Mucosa of descending colon (tissue), 3 donors: Measurements from ENCODE around the gene RFESD. TPM values are rescaled to one million over a fixed set of nuclear protein-coding genes. Genes with fewer than 3 reads are reported as not detected.
"Not testable (repeated sequence)": the region's sequence is repeated elsewhere in the genome, so short reads cannot be mapped to it uniquely, and the experiment has no call there.

Source experiments
- ATAC-seq: fragments of 200-7000 bp; cut with Tn5 transposase; one replicate; pipeline ENCODE4 v1.9.1; 2020; ENCODE audit warnings: mild to moderate bottlenecking, moderate library complexity
- DNase-seq, 3 donors: peaks; one replicate each; pipeline ENCODE4 v3.0.0-alpha.2; 2020
- H3K36me3 ChIP-seq: fragments of 200-600 bp; one replicate; pipeline ENCODE4 v1.8.0; 2021; ENCODE audit warnings: low read depth, mild to moderate bottlenecking
- H3K4me1 ChIP-seq: fragments of 200-600 bp; one replicate; pipeline ENCODE4 v1.8.0; 2021; ENCODE audit warnings: low read depth, mild to moderate bottlenecking
- H3K4me3 ChIP-seq: fragments of 200-600 bp; one replicate; pipeline ENCODE4 v1.8.0; 2021; ENCODE audit warnings: mild to moderate bottlenecking
- H3K9me3 ChIP-seq: fragments of 200-600 bp; one replicate; pipeline ENCODE4 v1.8.0; 2021; ENCODE audit warnings: mild to moderate bottlenecking
- intact Hi-C, 2 donors: fragments of 100-400 bp; cut with DNase I in 1 of 2; cut with micrococcal nuclease in 1 of 2; formaldehyde crosslinking; loops; one replicate each; pipeline versions ENCODE4 v1.11.0 to v1.11.1; 2022; cut with DNase I, micrococcal nuclease
- total RNA-seq, 3 donors: library from RNA; stranded (reverse); fragmentation: NEBNext Ultra II Directional in 2 of 3; extraction: Animal tissue kit (Norgen Biotek cat#: 25700) in 2 of 3; gene quantifications; one replicate each; pipeline versions ENCODE4 v1.2.1 to v1.2.4, GENCODE V29; 2021 to 2023
- TF ChIP-seq, protein P1 (sequence below): fragments of 200-600 bp; IDR thresholded peaks from one replicate; pipeline ENCODE4 v1.8.0; 2022; ENCODE audit warnings: antibody characterized with exemption, mild to moderate bottlenecking
- donor health status: DM: no; HTN: no; CAD: no; lungs with moderate emphysema.
- donor health status: DM: no; HTN: no; CAD: no.
- donor health status: DM: no; HTN: yes; CAD: no.

RFESD gene
- total RNA-seq, 3 donors from 2014 or later = 0.31 to 2.5 (median 1.4) TPM

DNA sequence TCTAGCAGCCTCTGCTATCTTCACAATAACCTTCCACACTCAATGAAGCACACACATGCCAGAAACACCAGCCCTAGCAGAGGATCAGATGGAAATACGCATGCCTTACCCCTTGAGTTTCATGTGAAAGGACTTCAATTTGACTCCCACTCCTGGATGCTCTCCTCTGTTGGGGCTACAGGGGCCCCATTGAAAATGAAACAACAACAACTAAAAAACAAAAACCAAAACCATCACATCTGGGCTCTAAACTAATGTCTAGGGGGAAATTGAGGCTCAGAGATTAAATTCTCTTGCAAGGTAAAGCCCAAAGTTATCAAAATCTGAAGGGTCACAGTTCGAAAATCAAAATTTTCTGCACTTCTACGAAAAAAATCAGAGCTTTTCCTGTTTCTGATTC lies 7.9 kb upstream of the RFESD start:
- ATAC-seq = no peak
- no peaks in the 10 kb centered on the region for H3K36me3 ChIP-seq
- intact Hi-C loops = no loop called here

DNA sequence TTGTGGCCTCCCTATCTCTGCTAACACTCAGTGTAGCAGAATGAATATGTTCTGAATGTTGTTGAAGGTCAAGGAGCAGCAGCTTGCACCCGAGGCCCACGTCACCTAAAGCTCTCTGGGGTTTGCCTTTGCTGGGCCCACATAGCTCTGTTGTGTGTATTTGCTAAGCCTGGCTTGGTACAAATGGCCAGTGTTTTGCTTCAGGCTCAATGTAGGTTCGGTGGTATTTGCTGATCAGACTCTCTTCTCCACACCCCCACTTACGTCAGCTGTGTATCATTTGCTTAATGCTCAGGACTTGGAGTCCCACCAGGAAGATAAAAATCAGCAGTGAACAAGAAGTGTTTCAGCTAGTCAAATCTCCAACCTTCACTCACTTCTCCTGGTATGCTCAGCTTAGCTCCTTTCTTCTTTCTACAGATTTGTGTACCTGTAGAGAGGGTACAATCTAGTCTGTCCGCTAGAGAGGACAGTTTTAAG lies 4.8 kb upstream of the RFESD start:
- ATAC-seq = no peak
- intact Hi-C loops = loop anchor here in 1 of 2 donors (10.0 kb wide), 1 partner anchor 203 kb away; no protein-coding TSS in a partner anchor
- DNase-seq = no peak

More for the DNA sequence above, 7.9 kb upstream of the RFESD start:
- no peak for DNase-seq
- no peaks in the 10 kb centered on the region for H3K9me3 ChIP-seq
- TF ChIP-seq, protein P1, sequence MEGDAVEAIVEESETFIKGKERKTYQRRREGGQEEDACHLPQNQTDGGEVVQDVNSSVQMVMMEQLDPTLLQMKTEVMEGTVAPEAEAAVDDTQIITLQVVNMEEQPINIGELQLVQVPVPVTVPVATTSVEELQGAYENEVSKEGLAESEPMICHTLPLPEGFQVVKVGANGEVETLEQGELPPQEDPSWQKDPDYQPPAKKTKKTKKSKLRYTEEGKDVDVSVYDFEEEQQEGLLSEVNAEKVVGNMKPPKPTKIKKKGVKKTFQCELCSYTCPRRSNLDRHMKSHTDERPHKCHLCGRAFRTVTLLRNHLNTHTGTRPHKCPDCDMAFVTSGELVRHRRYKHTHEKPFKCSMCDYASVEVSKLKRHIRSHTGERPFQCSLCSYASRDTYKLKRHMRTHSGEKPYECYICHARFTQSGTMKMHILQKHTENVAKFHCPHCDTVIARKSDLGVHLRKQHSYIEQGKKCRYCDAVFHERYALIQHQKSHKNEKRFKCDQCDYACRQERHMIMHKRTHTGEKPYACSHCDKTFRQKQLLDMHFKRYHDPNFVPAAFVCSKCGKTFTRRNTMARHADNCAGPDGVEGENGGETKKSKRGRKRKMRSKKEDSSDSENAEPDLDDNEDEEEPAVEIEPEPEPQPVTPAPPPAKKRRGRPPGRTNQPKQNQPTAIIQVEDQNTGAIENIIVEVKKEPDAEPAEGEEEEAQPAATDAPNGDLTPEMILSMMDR = no peak
- no peaks in the 10 kb centered on the region for H3K4me1 ChIP-seq
- no peak overlapping the region for H3K4me3 ChIP-seq

DNA sequence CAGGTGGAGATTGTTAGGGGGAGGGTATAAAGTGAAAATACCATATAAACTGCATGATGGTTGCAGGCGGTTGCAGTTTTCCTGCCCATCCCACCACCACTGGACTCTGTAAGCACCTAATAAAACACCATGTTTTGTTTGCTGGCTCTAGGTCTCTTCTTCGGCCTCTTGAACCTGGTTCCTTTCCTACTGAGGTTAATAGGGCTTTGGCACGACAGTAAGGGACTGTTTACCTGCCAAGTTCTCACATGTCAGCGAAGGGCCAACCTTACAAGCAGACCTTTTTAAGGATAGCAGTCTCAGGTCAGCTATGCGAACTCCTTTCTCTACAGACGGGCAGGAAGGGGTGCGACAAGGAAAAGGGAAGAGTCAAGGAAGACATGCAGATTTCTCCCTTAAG lies 3.4 kb upstream of the RFESD start:
- H3K4me1 ChIP-seq = peaks cover 18% of the 10 kb centered on the region
- DNase-seq (no peak), ATAC-seq (no peak)
- H3K4me3 ChIP-seq = no peak overlapping the region
- H3K36me3 ChIP-seq = no peaks in the 10 kb centered on the region
- H3K9me3 ChIP-seq = no peaks in the 10 kb centered on the region
- intact Hi-C loops = loop anchor here in 1 of 2 donors (10.0 kb wide), 1 partner anchor 202 kb away; no protein-coding TSS in a partner anchor
- TF ChIP-seq, protein P1 = no peak

More for the DNA sequence above, 4.8 kb upstream of the RFESD start:
- peaks cover 8% of the 10 kb centered on the region for H3K4me1 ChIP-seq
- no peaks in the 10 kb centered on the region for H3K9me3 ChIP-seq
- TF ChIP-seq, protein P1 = no peak
- H3K4me3 ChIP-seq = no peak overlapping the region
- H3K36me3 ChIP-seq = no peaks in the 10 kb centered on the region

DNA sequence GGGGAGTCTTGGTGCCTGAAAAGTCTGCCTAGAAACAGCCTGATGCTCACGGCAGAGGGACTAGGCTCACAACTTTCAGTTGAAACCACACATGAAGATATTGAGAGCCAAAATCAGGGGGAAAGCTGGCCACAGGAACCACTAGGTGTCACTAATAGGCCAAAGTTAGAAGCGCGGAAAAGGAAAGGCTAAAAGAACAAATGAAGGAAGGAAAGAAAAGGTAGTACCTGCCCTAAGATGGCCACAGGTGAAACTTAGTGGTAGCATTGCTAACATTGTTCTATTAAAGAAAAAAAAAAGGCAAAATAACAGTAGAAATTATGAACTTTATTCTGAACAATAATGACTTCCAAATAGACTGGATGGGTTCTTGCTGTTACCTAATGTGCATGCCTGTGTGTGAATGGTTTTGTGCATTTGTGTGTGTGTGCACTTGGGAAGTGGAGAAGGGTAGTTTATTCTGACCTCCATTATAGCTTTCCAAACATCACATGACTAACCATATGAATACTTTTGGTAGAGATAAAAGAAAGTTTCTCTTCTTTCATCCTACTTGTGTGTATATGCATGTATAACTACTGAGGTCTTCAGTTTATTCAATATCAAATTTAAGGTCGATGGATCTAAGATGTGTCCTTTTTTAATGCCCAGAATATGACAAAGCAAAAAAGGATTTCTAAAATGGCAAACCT lies 2.1 kb upstream of the RFESD start:
- no peak overlapping the region for H3K4me3 ChIP-seq
- H3K36me3 ChIP-seq = no peaks in the 10 kb centered on the region
- TF ChIP-seq, protein P1 = peak; percentile 53
- ATAC-seq (no peak), DNase-seq (peak in 1 of 3 donors; percentile 73)
- intact Hi-C loops = loop anchor here (5.0 to 10.0 kb wide), 3 partner anchors 88 to 203 kb away; partner anchors contain the start of gene RHOBTB3 (in 1 of the 2)
- peaks cover 20% of the 10 kb centered on the region for H3K4me1 ChIP-seq
- H3K9me3 ChIP-seq = no peaks in the 10 kb centered on the region

DNA sequence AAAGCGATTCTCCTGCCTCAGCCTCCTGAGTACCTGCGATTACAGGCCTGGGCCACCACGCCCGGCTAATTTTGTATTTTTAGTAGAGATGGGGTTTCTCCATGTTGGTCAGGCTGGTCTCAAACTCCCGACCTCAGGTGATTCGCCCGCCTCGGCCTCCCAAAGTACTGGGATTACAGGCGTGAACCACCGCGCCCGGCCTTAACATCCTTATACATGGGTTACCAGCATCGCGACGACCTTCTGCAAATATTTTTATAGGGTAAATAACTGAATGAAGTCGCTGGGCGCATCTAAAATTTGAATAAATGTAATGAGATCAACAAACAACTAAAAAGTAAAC lies 380 bp upstream of the RFESD start:
- not testable (repeated sequence) for H3K9me3 ChIP-seq, DNase-seq, H3K4me3 ChIP-seq, H3K36me3 ChIP-seq
- intact Hi-C loops = loop anchor here (5.0 to 10.0 kb wide), 3 partner anchors 86 to 201 kb away; partner anchors contain the start of gene RHOBTB3 (in 1 of the 2)
- peaks cover 20% of the 10 kb centered on the region for H3K4me1 ChIP-seq
- ATAC-seq = peak; percentile 0
